ENCODE measurements around the gene COX5B. TPM values are rescaled to one million over a fixed set of nuclear protein-coding genes. Genes with fewer than 3 reads are reported as not detected.
"Not testable (repeated sequence)": the region's sequence is repeated elsewhere in the genome, so short reads cannot be mapped to it uniquely, and the experiment has no call there.

COX5B gene
- total RNA-seq, 1 donor from 2014 or later, result 213 TPM

GRCh38 chr2:97620492-97620891 lies 25.4 kb upstream of the COX5B start:
- DNase-seq (ENCODE audit: low read depth); H3K27me3 Mint-ChIP-seq (ENCODE audit: low read depth, unreplicated experiment); H3K27ac ChIP-seq (ENCODE audit: low read depth, low read length); H3K79me2 ChIP-seq (ENCODE audit: insufficient read depth, low read length); H3K4me2 ChIP-seq (ENCODE audit: low read length); H2AFZ ChIP-seq (ENCODE audit: low read depth, low read length); H3K4me1 ChIP-seq (ENCODE audit: insufficient read depth, low read length); H3K9me3 Mint-ChIP-seq (ENCODE audit: unreplicated experiment); H3K27ac Mint-ChIP-seq (ENCODE audit: unreplicated experiment); H3K9me3 ChIP-seq (ENCODE audit: insufficient read depth, low read depth, low read length); H3K4me3 Mint-ChIP-seq (ENCODE audit: unreplicated experiment); H3K4me3 ChIP-seq (ENCODE audit: insufficient read depth, low read depth, low read length); FAIRE-seq; H4K20me1 ChIP-seq (ENCODE audit: insufficient read depth, low read length); H3K36me3 Mint-ChIP-seq (ENCODE audit: low read depth, unreplicated experiment); H3K27me3 ChIP-seq (ENCODE audit: insufficient read depth, low read length); H3K36me3 ChIP-seq (ENCODE audit: insufficient read depth, low read length); H3K9ac ChIP-seq (ENCODE audit: low read length): not testable (repeated sequence)
- H3K4me1 Mint-ChIP-seq (ENCODE audit: low read depth, unreplicated experiment), result peaks cover 15% of the 10 kb centered on the region

GRCh38 chr2:97622976-97623375 lies 22.9 kb upstream of the COX5B start:
- peaks cover 15% of the 10 kb centered on the region for H3K4me1 Mint-ChIP-seq (ENCODE audit: low read depth, unreplicated experiment)
- not testable (repeated sequence) for H3K4me2 ChIP-seq (ENCODE audit: low read length); H3K36me3 Mint-ChIP-seq (ENCODE audit: low read depth, unreplicated experiment); H3K27me3 ChIP-seq (ENCODE audit: insufficient read depth, low read length); H3K9me3 ChIP-seq (ENCODE audit: insufficient read depth, low read depth, low read length); H3K79me2 ChIP-seq (ENCODE audit: insufficient read depth, low read length); DNase-seq (ENCODE audit: low read depth); H3K9me3 Mint-ChIP-seq (ENCODE audit: unreplicated experiment); FAIRE-seq; H3K4me3 Mint-ChIP-seq (ENCODE audit: unreplicated experiment); H3K9ac ChIP-seq (ENCODE audit: low read length); H3K27me3 Mint-ChIP-seq (ENCODE audit: low read depth, unreplicated experiment); H3K27ac ChIP-seq (ENCODE audit: low read depth, low read length); H3K27ac Mint-ChIP-seq (ENCODE audit: unreplicated experiment); H3K36me3 ChIP-seq (ENCODE audit: insufficient read depth, low read length); H2AFZ ChIP-seq (ENCODE audit: low read depth, low read length); H4K20me1 ChIP-seq (ENCODE audit: insufficient read depth, low read length); H3K4me3 ChIP-seq (ENCODE audit: insufficient read depth, low read depth, low read length); H3K4me1 ChIP-seq (ENCODE audit: insufficient read depth, low read length)

- FAIRE-seq; H3K4me3 ChIP-seq (ENCODE audit: insufficient read depth, low read depth, low read length); H3K27me3 Mint-ChIP-seq (ENCODE audit: low read depth, unreplicated experiment); H3K9me3 Mint-ChIP-seq (ENCODE audit: unreplicated experiment); DNase-seq (ENCODE audit: low read depth); H3K9me3 ChIP-seq (ENCODE audit: insufficient read depth, low read depth, low read length); H3K4me2 ChIP-seq (ENCODE audit: low read length); H2AFZ ChIP-seq (ENCODE audit: low read depth, low read length); H4K20me1 ChIP-seq (ENCODE audit: insufficient read depth, low read length); H3K79me2 ChIP-seq (ENCODE audit: insufficient read depth, low read length); H3K4me1 ChIP-seq (ENCODE audit: insufficient read depth, low read length); H3K36me3 ChIP-seq (ENCODE audit: insufficient read depth, low read length); H3K27ac ChIP-seq (ENCODE audit: low read depth, low read length); H3K36me3 Mint-ChIP-seq (ENCODE audit: low read depth, unreplicated experiment); H3K27me3 ChIP-seq (ENCODE audit: insufficient read depth, low read length); H3K9ac ChIP-seq (ENCODE audit: low read length); H3K27ac Mint-ChIP-seq (ENCODE audit: unreplicated experiment); H3K4me3 Mint-ChIP-seq (ENCODE audit: unreplicated experiment); H3K4me1 Mint-ChIP-seq (ENCODE audit: low read depth, unreplicated experiment): not testable (repeated sequence)
Observed at GRCh38 chr2:97625354-97626048, 20.4 kb upstream of the COX5B start.

GRCh38 chr2:97626049-97626430 lies 19.8 kb upstream of the COX5B start:
- H3K36me3 ChIP-seq (ENCODE audit: insufficient read depth, low read length); H3K27me3 ChIP-seq (ENCODE audit: insufficient read depth, low read length); H4K20me1 ChIP-seq (ENCODE audit: insufficient read depth, low read length); H3K9ac ChIP-seq (ENCODE audit: low read length); H3K4me1 ChIP-seq (ENCODE audit: insufficient read depth, low read length); H2AFZ ChIP-seq (ENCODE audit: low read depth, low read length); FAIRE-seq; H3K4me3 ChIP-seq (ENCODE audit: insufficient read depth, low read depth, low read length); H3K27ac ChIP-seq (ENCODE audit: low read depth, low read length); DNase-seq (ENCODE audit: low read depth); H3K9me3 ChIP-seq (ENCODE audit: insufficient read depth, low read depth, low read length); H3K4me1 Mint-ChIP-seq (ENCODE audit: low read depth, unreplicated experiment); H3K36me3 Mint-ChIP-seq (ENCODE audit: low read depth, unreplicated experiment); H3K79me2 ChIP-seq (ENCODE audit: insufficient read depth, low read length); H3K4me3 Mint-ChIP-seq (ENCODE audit: unreplicated experiment); H3K27ac Mint-ChIP-seq (ENCODE audit: unreplicated experiment); H3K4me2 ChIP-seq (ENCODE audit: low read length); H3K9me3 Mint-ChIP-seq (ENCODE audit: unreplicated experiment): not testable (repeated sequence)
- H3K27me3 Mint-ChIP-seq (ENCODE audit: low read depth, unreplicated experiment), result peaks cover 12% of the 10 kb centered on the region

Data from astrocyte (in vitro differentiated cells and primary cell).